Panc1 (cell line): ENCODE data around the gene VOPP1.

Experiments
- CTCF ChIP-seq: fragments of 450-650 bp; IDR thresholded peaks from 2 replicates; pipeline ENCODE4 v1.5.1; 2017; ENCODE audit warnings: mild to moderate bottlenecking
- POLR2AphosphoS5 ChIP-seq: IDR thresholded peaks from 2 replicates; pipeline ENCODE4 v1.6.1; 2012; ENCODE audit warnings: mild to moderate bottlenecking, low read depth, low read length, moderate library complexity
- SIN3A ChIP-seq: IDR thresholded peaks from 2 replicates; pipeline ENCODE4 v1.6.1; 2012; ENCODE audit warnings: low read depth, mild to moderate bottlenecking, low read length, moderate library complexity, borderline replicate concordance; ENCODE audit not compliant: insufficient read depth
- TCF7L2 ChIP-seq: IDR thresholded peaks from 2 replicates; pipeline ENCODE4 v1.6.1; 2011; ENCODE audit warnings: mild to moderate bottlenecking, low read depth, low read length, inconsistent platforms
- TF ChIP-seq, protein P1 (sequence below), 2 experiments: IDR thresholded peaks; 2 replicates each; pipeline ENCODE4 v1.6.1; 2011 to 2012; ENCODE audit warnings: low read depth in 2 of 2, control low read depth in 1 of 2, low read length in 1 of 2, mild to moderate bottlenecking in 1 of 2, moderate library complexity in 1 of 2; ENCODE audit not compliant: insufficient read depth in 1 of 2

- TF ChIP-seq CTCF = no peak
- no peak for TF ChIP-seq POLR2AphosphoS5
- no peak for TF ChIP-seq TCF7L2
- TF ChIP-seq, protein P1, sequence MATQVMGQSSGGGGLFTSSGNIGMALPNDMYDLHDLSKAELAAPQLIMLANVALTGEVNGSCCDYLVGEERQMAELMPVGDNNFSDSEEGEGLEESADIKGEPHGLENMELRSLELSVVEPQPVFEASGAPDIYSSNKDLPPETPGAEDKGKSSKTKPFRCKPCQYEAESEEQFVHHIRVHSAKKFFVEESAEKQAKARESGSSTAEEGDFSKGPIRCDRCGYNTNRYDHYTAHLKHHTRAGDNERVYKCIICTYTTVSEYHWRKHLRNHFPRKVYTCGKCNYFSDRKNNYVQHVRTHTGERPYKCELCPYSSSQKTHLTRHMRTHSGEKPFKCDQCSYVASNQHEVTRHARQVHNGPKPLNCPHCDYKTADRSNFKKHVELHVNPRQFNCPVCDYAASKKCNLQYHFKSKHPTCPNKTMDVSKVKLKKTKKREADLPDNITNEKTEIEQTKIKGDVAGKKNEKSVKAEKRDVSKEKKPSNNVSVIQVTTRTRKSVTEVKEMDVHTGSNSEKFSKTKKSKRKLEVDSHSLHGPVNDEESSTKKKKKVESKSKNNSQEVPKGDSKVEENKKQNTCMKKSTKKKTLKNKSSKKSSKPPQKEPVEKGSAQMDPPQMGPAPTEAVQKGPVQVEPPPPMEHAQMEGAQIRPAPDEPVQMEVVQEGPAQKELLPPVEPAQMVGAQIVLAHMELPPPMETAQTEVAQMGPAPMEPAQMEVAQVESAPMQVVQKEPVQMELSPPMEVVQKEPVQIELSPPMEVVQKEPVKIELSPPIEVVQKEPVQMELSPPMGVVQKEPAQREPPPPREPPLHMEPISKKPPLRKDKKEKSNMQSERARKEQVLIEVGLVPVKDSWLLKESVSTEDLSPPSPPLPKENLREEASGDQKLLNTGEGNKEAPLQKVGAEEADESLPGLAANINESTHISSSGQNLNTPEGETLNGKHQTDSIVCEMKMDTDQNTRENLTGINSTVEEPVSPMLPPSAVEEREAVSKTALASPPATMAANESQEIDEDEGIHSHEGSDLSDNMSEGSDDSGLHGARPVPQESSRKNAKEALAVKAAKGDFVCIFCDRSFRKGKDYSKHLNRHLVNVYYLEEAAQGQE (IDR thresholded peaks at IDR 0.05; ENCODE audit: insufficient read depth in 1 of 2, low read depth in 2 of 2, low read length in 1 of 2) = no peak
- TF ChIP-seq SIN3A = no peak
These were observed 34.8 kb downstream of the VOPP1 start for GRCh38 chr7:55537458-55537990.
